Tongue (tissue), 2 donors: ENCODE measurements around the gene ZNF582. TPM values are rescaled to one million over a fixed set of nuclear protein-coding genes. Genes with fewer than 3 reads are reported as not detected.
"Not testable (repeated sequence)": the region's sequence is repeated elsewhere in the genome, so short reads cannot be mapped to it uniquely, and the experiment has no call there.

Experiments
- DNase-seq: peaks from one replicate; pipeline ENCODE4 v3.0.0-alpha.2; 2015
- total RNA-seq: library from RNA; depleted of rRNA; stranded (reverse); fragments of >200 nt; gene quantifications from one replicate; pipeline ENCODE4 v1.2.3, GENCODE V29; 2014

Gene ZNF582
- total RNA-seq, 1 donor from 2014 or later, result 3.4 TPM

GRCh38 chr19:56351208-56351607, 42.1 kb downstream of the ZNF582 start:
- no peak for DNase-seq

GRCh38 chr19:56350416-56351045, 42.8 kb downstream of the ZNF582 start:
- peak; percentile 77 for DNase-seq

- DNase-seq, result no peak
These were observed 45.0 kb downstream of the ZNF582 start for GRCh38 chr19:56348289-56348877.

- no peak for DNase-seq
These were observed 46.1 kb downstream of the ZNF582 start for GRCh38 chr19:56347163-56347778.

- DNase-seq, result no peak
These were observed 51.4 kb downstream of the ZNF582 start for GRCh38 chr19:56341948-56342347.

GRCh38 chr19:56339031-56339430, 54.3 kb downstream of the ZNF582 start:
- not testable (repeated sequence) for DNase-seq

- DNase-seq, result not testable (repeated sequence)
These were observed 56.3 kb downstream of the ZNF582 start for GRCh38 chr19:56337077-56337476.

- DNase-seq, result not testable (repeated sequence)
These were observed 58.0 kb downstream of the ZNF582 start for GRCh38 chr19:56335371-56335770.

GRCh38 chr19:56333506-56333905, 59.8 kb downstream of the ZNF582 start:
- DNase-seq, result peak; percentile 28

Other genes starting within 250 kb of the ZNF582 start
- not detected for gene GALP, start 217.5 kb downstream of the ZNF582 start, total RNA-seq
- gene ZSCAN5B, start 195.8 kb downstream of the ZNF582 start, total RNA-seq, result not detected
- gene ZSCAN5C, start 191.3 kb downstream of the ZNF582 start, total RNA-seq, result not detected
- gene EDDM13, start 120.8 kb downstream of the ZNF582 start, total RNA-seq, result not detected
- 1.8 TPM for gene ZSCAN5A, start 78.7 kb downstream of the ZNF582 start, total RNA-seq
- gene ZNF583, start 10.8 kb upstream of the ZNF582 start, total RNA-seq, result 8.1 TPM
- gene ZNF667, start 83.8 kb upstream of the ZNF582 start, total RNA-seq, result 9.6 TPM
- gene ZNF471, start 114.3 kb upstream of the ZNF582 start, total RNA-seq, result 8.6 TPM
- gene ZFP28, start 145.4 kb upstream of the ZNF582 start, total RNA-seq, result 19.9 TPM
- 5.5 TPM for gene ZNF470, start 173.9 kb upstream of the ZNF582 start, total RNA-seq
- 10.5 TPM for gene ZNF71, start 201.8 kb upstream of the ZNF582 start, total RNA-seq
- 0.31 TPM for gene SMIM17, start 249.6 kb upstream of the ZNF582 start, total RNA-seq